ENCODE results near the gene TJP3. TPM values are rescaled to one million over a fixed set of nuclear protein-coding genes. Genes with fewer than 3 reads are reported as not detected.

The TJP3 gene
- total RNA-seq, 1 experiment from 2014 or later: not detected

- no peak for DNase-seq (ENCODE audit: low spot score)
- no peaks in the 10 kb centered on the region for H3K27me3 ChIP-seq (replicated peaks; ENCODE audit: insufficient read depth, low read depth, low read length, poor library complexity)
- no peak overlapping the region for H3K4me3 ChIP-seq (ENCODE audit: low read depth, low read length, poor library complexity, severe bottlenecking)
- CTCF ChIA-PET: no interaction called here
- H3K27ac ChIP-seq (ENCODE audit: low read depth, low read length, poor library complexity, severe bottlenecking): no peak overlapping the region
- H3K4me1 ChIP-seq (ENCODE audit: insufficient read depth, low read length, poor library complexity, severe bottlenecking): no peaks in the 10 kb centered on the region
- POLR2A ChIA-PET (ENCODE audit: low non-redundant PET): no interaction called here
- TF ChIP-seq EZH2 (IDR thresholded peaks at IDR 0.05; ENCODE audit: borderline replicate concordance, low read depth, low read length, poor library complexity, severe bottlenecking) (no peak), CTCF (conservative IDR thresholded peaks at IDR 0.05; ENCODE audit: low read depth, low read length) (no peak)
- intact Hi-C loops (cut with micrococcal nuclease; ENCODE audit: unreplicated experiment): no loop called here
- no TSS peak for BruUV-seq (replicated peaks)
- no peaks in the 10 kb centered on the region for H3K36me3 ChIP-seq (ENCODE audit: insufficient read depth, low read length, poor library complexity, severe bottlenecking)
- peaks cover 15% of the 10 kb centered on the region for H3K9me3 ChIP-seq (ENCODE audit: low read depth, low read length, poor library complexity, severe bottlenecking)
These were observed 72.7 kb downstream of the TJP3 start for GRCh38 chr19:3780786-3781304.

- peaks cover 15% of the 10 kb centered on the region for H3K9me3 ChIP-seq (ENCODE audit: low read depth, low read length, poor library complexity, severe bottlenecking)
- no peak overlapping the region for H3K27ac ChIP-seq (ENCODE audit: low read depth, low read length, poor library complexity, severe bottlenecking)
- POLR2A ChIA-PET (ENCODE audit: low non-redundant PET): no interaction called here
- H3K4me3 ChIP-seq (ENCODE audit: low read depth, low read length, poor library complexity, severe bottlenecking): no peak overlapping the region
- H3K27me3 ChIP-seq (replicated peaks; ENCODE audit: insufficient read depth, low read depth, low read length, poor library complexity): no peaks in the 10 kb centered on the region
- intact Hi-C loops (cut with micrococcal nuclease; ENCODE audit: unreplicated experiment): no loop called here
- DNase-seq (ENCODE audit: low spot score): no peak
- H3K4me1 ChIP-seq (ENCODE audit: insufficient read depth, low read length, poor library complexity, severe bottlenecking): no peaks in the 10 kb centered on the region
- H3K36me3 ChIP-seq (ENCODE audit: insufficient read depth, low read length, poor library complexity, severe bottlenecking): no peaks in the 10 kb centered on the region
- TF ChIP-seq EZH2 (IDR thresholded peaks at IDR 0.05; ENCODE audit: borderline replicate concordance, low read depth, low read length, poor library complexity, severe bottlenecking) (no peak), CTCF (conservative IDR thresholded peaks at IDR 0.05; ENCODE audit: low read depth, low read length) (no peak)
- CTCF ChIA-PET: no interaction called here
- BruUV-seq (replicated peaks): no TSS peak
These were observed 73.4 kb downstream of the TJP3 start for GRCh38 chr19:3781603-3782002.

DNA sequence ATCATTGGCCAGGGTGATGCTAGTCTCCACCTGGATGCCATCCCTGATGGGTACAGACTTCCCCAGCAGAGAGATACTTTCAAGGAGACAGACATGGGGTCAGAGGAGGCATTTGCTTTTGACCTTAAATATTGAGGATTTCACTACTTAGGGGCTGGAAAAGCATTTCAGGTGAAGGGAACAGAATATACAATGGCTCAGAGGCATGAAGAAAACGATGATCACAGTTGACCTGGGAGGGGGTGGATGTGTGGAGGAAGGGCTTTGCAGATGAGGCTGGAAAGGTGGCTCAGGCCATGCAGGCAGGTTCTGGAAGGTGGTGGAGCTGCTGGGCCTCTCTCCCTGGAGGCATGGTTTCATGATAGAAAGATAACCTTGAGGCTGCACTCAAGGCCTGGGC, 74.1 kb downstream of the TJP3 start:
- H3K4me3 ChIP-seq (ENCODE audit: low read depth, low read length, poor library complexity, severe bottlenecking): no peak overlapping the region
- CTCF ChIA-PET: no interaction called here
- intact Hi-C loops (cut with micrococcal nuclease; ENCODE audit: unreplicated experiment): no loop called here
- H3K4me1 ChIP-seq (ENCODE audit: insufficient read depth, low read length, poor library complexity, severe bottlenecking): no peaks in the 10 kb centered on the region
- H3K9me3 ChIP-seq (ENCODE audit: low read depth, low read length, poor library complexity, severe bottlenecking): peaks cover 15% of the 10 kb centered on the region
- no peak for TF ChIP-seq CTCF (conservative IDR thresholded peaks at IDR 0.05; ENCODE audit: low read depth, low read length)
- TF ChIP-seq EZH2 (IDR thresholded peaks at IDR 0.05; ENCODE audit: borderline replicate concordance, low read depth, low read length, poor library complexity, severe bottlenecking): no peak
- no peaks in the 10 kb centered on the region for H3K27me3 ChIP-seq (replicated peaks; ENCODE audit: insufficient read depth, low read depth, low read length, poor library complexity)
- H3K27ac ChIP-seq (ENCODE audit: low read depth, low read length, poor library complexity, severe bottlenecking): no peak overlapping the region
- BruUV-seq (replicated peaks): no TSS peak
- no peak for DNase-seq (ENCODE audit: low spot score)
- POLR2A ChIA-PET (ENCODE audit: low non-redundant PET): no interaction called here
- H3K36me3 ChIP-seq (ENCODE audit: insufficient read depth, low read length, poor library complexity, severe bottlenecking): no peaks in the 10 kb centered on the region
